Measurements from ENCODE around the gene NUCB1.
"Not testable (repeated sequence)": the region's sequence is repeated elsewhere in the genome, so short reads cannot be mapped to it uniquely, and the experiment has no call there.

Gene NUCB1

GRCh38 chr19:48874303-48875135, 25.6 kb upstream of the NUCB1 start:
- no peak for DNase-seq (ENCODE audit: low read depth in 2 of 2)

- not testable (repeated sequence) for DNase-seq (ENCODE audit: low read depth in 2 of 2)
These were observed 23.8 kb upstream of the NUCB1 start for GRCh38 chr19:48876043-48876981.

DNA sequence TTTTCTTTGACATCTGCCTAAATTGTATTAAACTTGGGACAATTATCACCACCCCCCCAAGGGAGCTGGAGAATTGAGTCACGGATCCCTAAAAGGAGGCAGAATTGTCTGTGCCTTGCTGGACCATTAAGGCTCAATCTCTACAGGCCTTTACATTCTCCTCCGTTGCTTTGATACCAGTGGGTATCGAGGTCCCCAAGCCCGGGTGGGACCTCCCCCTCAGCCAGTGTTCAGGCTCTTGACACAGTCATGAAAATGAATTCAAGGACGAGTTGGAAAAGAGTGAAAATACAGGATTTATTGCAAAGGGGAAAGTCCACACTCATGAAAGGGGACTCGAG, 22.3 kb upstream of the NUCB1 start:
- DNase-seq (ENCODE audit: low read depth in 2 of 2) = no peak

DNA sequence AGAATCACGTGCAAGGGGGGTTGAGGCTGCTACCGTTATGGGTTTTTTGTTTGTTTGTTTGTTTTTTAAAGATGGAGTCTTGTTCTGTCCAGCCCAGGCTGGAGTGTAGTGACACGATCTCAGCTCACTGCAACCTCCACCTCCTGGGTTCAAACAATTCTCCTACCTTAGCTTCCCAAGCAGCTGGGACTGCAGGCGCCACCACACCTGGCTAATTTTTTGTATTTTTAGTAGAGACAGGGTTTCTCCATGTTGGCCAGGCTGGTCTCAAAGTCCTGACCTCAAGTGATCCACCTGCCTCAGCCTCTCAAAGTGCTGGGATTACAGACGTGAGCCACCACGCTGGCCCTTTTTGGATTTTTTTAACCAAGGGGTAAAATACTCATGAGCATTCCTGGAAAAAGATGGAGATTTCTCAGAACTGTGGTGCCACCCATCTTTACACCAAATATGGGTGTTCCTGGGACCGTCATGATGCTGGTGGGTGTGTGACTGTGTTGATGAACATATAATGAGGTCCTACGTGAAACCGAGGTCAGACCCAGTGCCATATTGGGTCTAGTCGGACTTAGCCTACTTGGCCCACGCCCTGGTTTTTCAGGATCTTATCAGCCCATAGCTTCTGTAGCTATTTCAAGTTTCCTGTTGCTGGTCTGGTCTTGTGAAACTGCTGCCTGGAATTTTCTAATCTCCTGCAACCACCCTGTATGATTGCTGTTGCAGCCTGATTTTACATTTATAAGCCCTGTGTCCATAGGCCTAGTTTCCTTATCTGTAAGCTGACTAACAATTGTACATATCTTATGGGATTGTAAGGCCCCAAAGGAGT, 21.7 kb upstream of the NUCB1 start:
- no peak for DNase-seq (ENCODE audit: low read depth in 2 of 2)

- no peak for DNase-seq (ENCODE audit: low read depth in 2 of 2)
These were observed 21.0 kb upstream of the NUCB1 start for GRCh38 chr19:48879025-48879637.

GRCh38 chr19:48879696-48880095, 20.4 kb upstream of the NUCB1 start:
- DNase-seq (ENCODE audit: low read depth in 2 of 2) = not testable (repeated sequence)

DNA sequence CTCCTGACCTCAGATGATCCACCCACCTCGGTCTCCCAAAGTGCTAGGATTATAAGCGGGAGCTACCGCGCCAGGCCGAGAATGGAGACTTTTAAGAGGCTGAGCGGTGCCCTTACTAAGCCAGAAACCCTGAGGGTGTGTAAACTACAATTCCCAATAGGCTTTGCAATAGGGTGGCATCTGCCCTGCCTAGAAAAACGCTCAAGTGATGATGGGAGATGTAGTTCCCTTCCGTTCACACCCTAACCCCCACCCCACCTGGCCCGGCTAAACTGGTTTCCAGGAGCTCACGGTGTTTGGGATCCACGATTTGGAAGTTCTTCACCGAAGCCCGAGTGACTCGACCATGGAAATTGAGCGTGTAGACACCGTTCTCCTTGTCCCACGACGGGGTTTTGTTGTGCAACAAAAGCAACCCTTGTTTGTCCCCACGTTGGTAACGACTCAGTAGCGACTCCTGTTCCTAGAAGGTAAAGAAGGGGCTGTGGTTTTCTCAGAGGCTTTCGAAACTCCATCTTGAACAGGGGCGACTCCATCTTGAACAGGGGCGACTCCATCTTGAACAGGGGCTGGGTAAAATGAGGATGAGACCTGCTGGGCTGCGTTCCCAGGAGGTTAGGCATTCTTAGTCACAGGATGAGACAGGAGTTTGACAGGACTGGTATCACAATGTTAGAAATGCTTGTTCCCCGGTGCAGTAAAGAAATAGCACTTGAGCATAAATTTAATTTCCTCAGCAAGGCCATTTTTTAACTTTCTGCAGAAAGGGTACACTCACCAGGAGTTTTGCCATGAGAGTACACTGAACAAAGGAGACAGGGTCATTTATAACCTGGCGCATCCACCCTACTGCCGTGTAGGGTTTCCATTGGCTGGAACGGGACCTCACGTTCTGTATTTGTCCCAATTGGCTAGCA, 18.1 kb upstream of the NUCB1 start:
- DNase-seq (ENCODE audit: low read depth in 2 of 2) = no peak

GRCh38 chr19:48883726-48884125, 16.4 kb upstream of the NUCB1 start:
- DNase-seq (ENCODE audit: low read depth in 2 of 2) = no peak

GRCh38 chr19:48887861-48888612, 12.1 kb upstream of the NUCB1 start:
- no peak for DNase-seq (ENCODE audit: low read depth in 2 of 2)

- not testable (repeated sequence) for DNase-seq (ENCODE audit: low read depth in 2 of 2)
These were observed 10.6 kb upstream of the NUCB1 start for GRCh38 chr19:48889496-48889895.

GRCh38 chr19:48890551-48890950, 9.6 kb upstream of the NUCB1 start:
- DNase-seq (ENCODE audit: low read depth in 2 of 2) = no peak

- DNase-seq (ENCODE audit: low read depth in 2 of 2) = no peak
These were observed 4.9 kb upstream of the NUCB1 start for GRCh38 chr19:48895226-48895625.

DNA sequence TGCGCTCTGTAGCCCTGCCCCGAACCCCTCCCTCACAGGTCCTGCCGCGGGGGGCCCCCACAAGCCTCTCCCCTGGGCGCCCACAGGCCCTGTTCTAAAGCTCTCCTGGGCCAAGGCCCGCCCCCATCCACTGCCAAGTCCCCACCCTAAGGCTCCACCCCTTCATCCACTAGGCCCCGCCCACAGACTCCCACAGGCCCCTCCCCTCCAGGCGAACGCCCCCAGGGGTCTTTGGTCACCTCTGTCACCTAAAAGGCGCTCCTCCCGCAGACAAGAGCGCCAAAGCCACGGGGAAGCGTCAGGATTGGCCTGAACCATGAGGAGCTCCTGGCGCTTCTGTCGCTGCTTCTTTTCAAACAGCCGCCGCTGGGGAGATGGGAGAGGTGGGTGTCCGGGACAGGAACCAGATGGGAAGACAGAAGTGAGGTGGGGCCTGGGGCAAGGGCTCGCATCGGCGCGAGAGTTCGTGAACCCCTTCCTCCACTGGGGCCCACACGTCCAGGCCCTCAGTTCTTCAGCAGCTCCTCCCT, 3.9 kb upstream of the NUCB1 start:
- peak in 1 of 2 experiments; percentile 40 for DNase-seq (ENCODE audit: low read depth in 2 of 2)

- no peak for DNase-seq (ENCODE audit: low read depth in 2 of 2)
These were observed 2.9 kb upstream of the NUCB1 start for GRCh38 chr19:48897181-48897580.

DNA sequence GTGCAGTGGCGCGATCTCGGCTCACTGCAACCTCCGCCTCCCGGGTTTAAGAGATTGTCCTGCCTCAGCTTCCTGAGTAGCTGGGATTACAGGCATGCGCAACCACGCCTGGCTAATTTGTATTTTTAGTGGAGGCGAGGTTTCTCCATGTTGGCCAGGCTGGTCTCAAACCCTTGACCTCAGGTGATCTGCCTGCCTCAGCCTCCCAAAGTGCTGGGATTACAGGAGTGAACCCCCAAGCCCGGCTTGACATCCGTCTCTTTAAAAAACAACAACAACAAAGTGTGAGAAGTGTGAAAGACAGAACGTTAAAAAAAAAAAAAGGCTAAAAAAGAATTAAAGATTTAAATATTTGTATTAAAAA, 744 bp upstream of the NUCB1 start:
- not testable (repeated sequence) for DNase-seq (ENCODE audit: low read depth in 2 of 2)

GRCh38 chr19:48900477-48901406, 630 bp downstream of the NUCB1 start:
- no peak for DNase-seq (ENCODE audit: low read depth in 2 of 2)

DNA sequence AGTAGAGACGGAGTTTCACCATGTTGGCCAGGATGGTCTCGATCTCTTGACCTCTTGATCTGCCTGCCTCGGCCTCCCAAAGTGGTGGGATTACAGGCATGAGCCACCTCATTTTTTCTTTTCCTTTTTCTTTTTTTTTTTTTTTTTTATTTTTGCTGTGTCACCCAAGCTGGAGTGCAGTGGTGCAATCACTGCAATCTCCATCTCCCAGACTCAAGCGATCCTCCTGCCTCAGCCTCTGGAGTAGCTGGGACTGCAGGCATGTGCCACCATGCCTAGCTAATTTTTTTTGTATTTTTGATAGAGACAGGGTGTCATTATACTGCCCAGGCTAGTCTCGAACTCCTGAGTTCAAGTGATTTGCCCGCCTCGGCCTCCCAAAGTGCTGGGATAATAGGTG, 2.2 kb downstream of the NUCB1 start:
- DNase-seq (ENCODE audit: low read depth in 2 of 2) = not testable (repeated sequence)

- not testable (repeated sequence) for DNase-seq (ENCODE audit: low read depth in 2 of 2)
These were observed 3.7 kb downstream of the NUCB1 start for GRCh38 chr19:48903788-48904187.

Data from stimulated activated CD4-positive, alpha-beta T cell treated with anti-CD3 and anti-CD28 coated beads, Interleukin-12 subunit alpha, Interleukin-12 subunit beta, amount 100 ng/mL, for 24 hours (primary cell).